Memory B cell (primary cell): Measurements from ENCODE around the gene C1orf198.

Source experiments
- ATAC-seq: fragments of 150-1000 bp; cut with Tn5 transposase; 2 replicates; pipeline ENCODE4 v1.10.0; 2021; ENCODE audit warnings: low read depth, mild to moderate bottlenecking, moderate library complexity
- DNase-seq, 2 donors: peaks; one replicate each; pipeline ENCODE4 v3.0.0; 2022; ENCODE audit warnings: low spot score in 2 of 2
- H3K27ac Mint-ChIP-seq: one replicate; pipeline ENCODE4 v1.8.0; 2022; ENCODE audit warnings: mild to moderate bottlenecking, moderate library complexity, mixed read lengths
- H3K27me3 Mint-ChIP-seq: one replicate; pipeline ENCODE4 v1.8.0; 2022; ENCODE audit warnings: mixed read lengths
- H3K36me3 Mint-ChIP-seq: one replicate; pipeline ENCODE4 v1.8.0; 2022; ENCODE audit warnings: mild to moderate bottlenecking, mixed read lengths
- H3K4me1 Mint-ChIP-seq: one replicate; pipeline ENCODE4 v1.8.0; 2022; ENCODE audit warnings: mixed read lengths
- H3K4me3 Mint-ChIP-seq: one replicate; pipeline ENCODE4 v1.8.0; 2022; ENCODE audit warnings: mild to moderate bottlenecking, moderate library complexity, mixed read lengths
- H3K9me3 Mint-ChIP-seq: one replicate; pipeline ENCODE4 v1.8.0; 2022; ENCODE audit warnings: mixed read lengths

C1orf198 gene

GRCh38 chr1:230877146-230877923 is 9.0 kb upstream of the C1orf198 start:
- Mint-ChIP-seq H3K4me3 (no peak overlapping the region), H3K36me3 (no peaks in the 10 kb centered on the region), H3K27me3 (peaks cover 29% of the 10 kb centered on the region), H3K27ac (no peak overlapping the region), H3K4me1 (no peaks in the 10 kb centered on the region), H3K9me3 (no peaks in the 10 kb centered on the region)
- ATAC-seq (no peak), DNase-seq (no peak)

GRCh38 chr1:230876660-230877059 is 8.3 kb upstream of the C1orf198 start:
- Mint-ChIP-seq H3K9me3 (no peaks in the 10 kb centered on the region), H3K27me3 (peaks cover 29% of the 10 kb centered on the region), H3K4me3 (no peak overlapping the region), H3K27ac (no peak overlapping the region), H3K36me3 (no peaks in the 10 kb centered on the region), H3K4me1 (no peaks in the 10 kb centered on the region)
- ATAC-seq: no peak
- DNase-seq: no peak

GRCh38 chr1:230875370-230875769 is 7.0 kb upstream of the C1orf198 start:
- H3K36me3 Mint-ChIP-seq: no peaks in the 10 kb centered on the region
- H3K4me1 Mint-ChIP-seq: no peaks in the 10 kb centered on the region
- H3K27ac Mint-ChIP-seq: no peak overlapping the region
- ATAC-seq (no peak), DNase-seq (no peak)
- H3K4me3 Mint-ChIP-seq: no peak overlapping the region
- peaks cover 20% of the 10 kb centered on the region for H3K27me3 Mint-ChIP-seq
- H3K9me3 Mint-ChIP-seq: no peaks in the 10 kb centered on the region

GRCh38 chr1:230870916-230871315 is 2.6 kb upstream of the C1orf198 start:
- Mint-ChIP-seq H3K4me3 (no peak overlapping the region), H3K9me3 (no peaks in the 10 kb centered on the region), H3K36me3 (no peaks in the 10 kb centered on the region), H3K27me3 (peaks cover 9% of the 10 kb centered on the region), H3K27ac (no peak overlapping the region), H3K4me1 (peaks cover 11% of the 10 kb centered on the region)
- DNase-seq (no peak), ATAC-seq (no peak)

GRCh38 chr1:230869500-230869899 is 1.2 kb upstream of the C1orf198 start:
- DNase-seq: no peak
- Mint-ChIP-seq H3K36me3 (no peaks in the 10 kb centered on the region), H3K27me3 (peaks cover 9% of the 10 kb centered on the region), H3K4me3 (peak overlapping the region; percentile 34), H3K9me3 (no peaks in the 10 kb centered on the region), H3K27ac (no peak overlapping the region), H3K4me1 (peaks cover 11% of the 10 kb centered on the region)
- ATAC-seq: no peak

GRCh38 chr1:230868736-230869385 is 540 bp upstream of the C1orf198 start:
- H3K27me3 Mint-ChIP-seq: peaks cover 5% of the 10 kb centered on the region
- H3K9me3 Mint-ChIP-seq: no peaks in the 10 kb centered on the region
- no peaks in the 10 kb centered on the region for H3K36me3 Mint-ChIP-seq
- peaks cover 11% of the 10 kb centered on the region for H3K4me1 Mint-ChIP-seq
- ATAC-seq (peak; percentile 32), DNase-seq (no peak)
- peak overlapping the region; percentile 91 for H3K4me3 Mint-ChIP-seq
- H3K27ac Mint-ChIP-seq: peak overlapping the region; percentile 69

- Mint-ChIP-seq H3K4me3 (peak overlapping the region; percentile 88), H3K27me3 (peaks cover 5% of the 10 kb centered on the region), H3K4me1 (peaks cover 17% of the 10 kb centered on the region), H3K9me3 (no peaks in the 10 kb centered on the region), H3K27ac (no peak overlapping the region), H3K36me3 (no peaks in the 10 kb centered on the region)
- DNase-seq: no peak
- no peak for ATAC-seq
Measured at GRCh38 chr1:230867101-230867902, 1.0 kb downstream of the C1orf198 start.

- peaks cover under 1% of the 10 kb centered on the region for H3K27me3 Mint-ChIP-seq
- no peak for ATAC-seq
- no peaks in the 10 kb centered on the region for H3K9me3 Mint-ChIP-seq
- no peak overlapping the region for H3K4me3 Mint-ChIP-seq
- H3K4me1 Mint-ChIP-seq: peaks cover 17% of the 10 kb centered on the region
- no peaks in the 10 kb centered on the region for H3K36me3 Mint-ChIP-seq
- DNase-seq: no peak
- no peak overlapping the region for H3K27ac Mint-ChIP-seq
Measured at GRCh38 chr1:230866171-230867070, 1.9 kb downstream of the C1orf198 start.

GRCh38 chr1:230865062-230865817 is 3.1 kb downstream of the C1orf198 start:
- peaks cover 17% of the 10 kb centered on the region for H3K4me1 Mint-ChIP-seq
- ATAC-seq: no peak
- no peaks in the 10 kb centered on the region for H3K9me3 Mint-ChIP-seq
- no peak overlapping the region for H3K27ac Mint-ChIP-seq
- no peak overlapping the region for H3K4me3 Mint-ChIP-seq
- H3K27me3 Mint-ChIP-seq: no peaks in the 10 kb centered on the region
- H3K36me3 Mint-ChIP-seq: no peaks in the 10 kb centered on the region
- no peak for DNase-seq

GRCh38 chr1:230864441-230864840 is 3.9 kb downstream of the C1orf198 start:
- no peaks in the 10 kb centered on the region for H3K27me3 Mint-ChIP-seq

GRCh38 chr1:230863449-230863848 is 4.9 kb downstream of the C1orf198 start:
- Mint-ChIP-seq H3K27ac (no peak overlapping the region), H3K4me3 (no peak overlapping the region), H3K27me3 (no peaks in the 10 kb centered on the region), H3K4me1 (peaks cover 14% of the 10 kb centered on the region), H3K36me3 (no peaks in the 10 kb centered on the region), H3K9me3 (no peaks in the 10 kb centered on the region)
- DNase-seq (no peak), ATAC-seq (peak; percentile 17)

More at GRCh38 chr1:230864441-230864840, 3.9 kb downstream of the C1orf198 start:
- ATAC-seq (no peak), DNase-seq (no peak)
- Mint-ChIP-seq H3K36me3 (no peaks in the 10 kb centered on the region), H3K4me1 (peaks cover 17% of the 10 kb centered on the region), H3K27ac (no peak overlapping the region), H3K9me3 (no peaks in the 10 kb centered on the region), H3K4me3 (no peak overlapping the region)

GRCh38 chr1:230861970-230862595 is 6.2 kb downstream of the C1orf198 start:
- Mint-ChIP-seq H3K9me3 (no peaks in the 10 kb centered on the region), H3K4me1 (peaks cover 9% of the 10 kb centered on the region), H3K27ac (no peak overlapping the region), H3K4me3 (no peak overlapping the region), H3K36me3 (no peaks in the 10 kb centered on the region), H3K27me3 (no peaks in the 10 kb centered on the region)
- ATAC-seq (no peak), DNase-seq (no peak)
